K562 (cell line): Measurements from ENCODE around the gene TRIM25. TPM values are rescaled to one million over a fixed set of nuclear protein-coding genes. Genes with fewer than 3 reads are reported as not detected.

Experiments used
- BRD4 ChIP-seq: fragments of 200-600 bp; sonication (generic); IDR thresholded peaks from 2 replicates; pipeline ENCODE4 v1.6.1; 2017; ENCODE audit warnings: inconsistent platforms
- CC2D1A ChIP-seq: fragments of 450-650 bp; IDR thresholded peaks from 2 replicates; pipeline ENCODE4 v1.6.1; 2017; ENCODE audit warnings: mild to moderate bottlenecking
- CEBPB ChIP-seq: fragments of 450-650 bp; IDR thresholded peaks from 2 replicates; pipeline ENCODE4 v1.6.1; 2016; ENCODE audit warnings: missing genetic modification characterization, missing compliant biosample characterization
- HDAC3 ChIP-seq: fragments of 450-650 bp; IDR thresholded peaks from 2 replicates; pipeline ENCODE4 v1.6.1; 2018; ENCODE audit warnings: borderline replicate concordance, mild to moderate bottlenecking, moderate library complexity; ENCODE audit not compliant: partially characterized antibody
- HNRNPLL ChIP-seq: fragments of 200-400 bp; formaldehyde crosslinking; IDR thresholded peaks from 2 replicates; pipeline ENCODE4 v1.6.1; 2017; ENCODE audit warnings: low read length, low read depth, mild to moderate bottlenecking; ENCODE audit not compliant: poor library complexity, severe bottlenecking
- HOXB6 ChIP-seq: fragments of 250-450 bp; sonication (Bioruptor Pico); IDR thresholded peaks from 2 replicates; pipeline ENCODE4 v1.5.1; 2022; ENCODE audit warnings: mild to moderate bottlenecking, borderline replicate concordance
- SMARCA4 ChIP-seq: fragments of 450-650 bp; IDR thresholded peaks from 2 replicates; pipeline ENCODE4 v1.6.1; 2016
- SPI1 ChIP-seq: IDR thresholded peaks from 2 replicates; pipeline ENCODE4 v1.6.1; 2011; ENCODE audit warnings: low read depth, low read length, control low read depth, borderline replicate concordance
- STAG1 ChIP-seq: sonication (generic); formaldehyde crosslinking; IDR thresholded peaks from 2 replicates; pipeline ENCODE4 v1.5.0; 2020; ENCODE audit warnings: missing genetic modification reagents, borderline replicate concordance
- ZKSCAN3 ChIP-seq: fragments of 250-450 bp; sonication (Bioruptor Pico); IDR thresholded peaks from 2 replicates; pipeline ENCODE4 v1.4.0; 2020
- polyA plus RNA-seq, 8 experiments: library from polyadenylated mRNA; depleted of rRNA in 4 of 8; stranded (reverse) in 5 of 8; unstranded in 3 of 8; fragments of >200 nt; fragmentation: Nextera tagmentation in 2 of 8; fragmentation: Illumina TruSeq in 1 of 8; extraction: Ambion mirVana in 2 of 8; extraction: Trizol in 1 of 8; gene quantifications; 2 replicates each; pipeline versions ENCODE4 v1.2.1 to v1.2.3, GENCODE V29; 2011 to 2014; ENCODE audit warnings: inconsistent platforms in 1 of 8, missing spikeins in 1 of 8
- total RNA-seq, 7 experiments: library from RNA; depleted of rRNA in 6 of 7; stranded (reverse); fragments of >200 nt in 6 of 7; fragmentation: Illumina TruSeq in 2 of 7; extraction: Trizol in 2 of 7; gene quantifications; 2 replicates each; pipeline versions ENCODE4 v1.2.1 to v1.2.3, GENCODE V29; 2011 to 2021; ENCODE audit warnings: low replicate concordance in 1 of 7
- TF ChIP-seq, protein P1 (sequence below): fragments of 450-650 bp; formaldehyde crosslinking; IDR thresholded peaks from 2 replicates; pipeline ENCODE4 v1.4.0; 2020; ENCODE audit warnings: mild to moderate bottlenecking, moderate library complexity
- TF ChIP-seq, protein P2 (sequence below): fragments of 200-400 bp; formaldehyde crosslinking; IDR thresholded peaks from 2 replicates; pipeline ENCODE4 v1.6.1; 2017; ENCODE audit warnings: mild to moderate bottlenecking, low read depth, low read length, moderate library complexity
- TF ChIP-seq, protein P3 (sequence below): sonication (generic); formaldehyde crosslinking; IDR thresholded peaks from 2 replicates; pipeline ENCODE4 v1.8.1; 2023; ENCODE audit warnings: mild to moderate bottlenecking, missing genetic modification reagents
- TF ChIP-seq, protein P4 (sequence below): fragments of 450-650 bp; IDR thresholded peaks from 2 replicates; pipeline ENCODE4 v1.6.1; 2018; ENCODE audit not compliant: partially characterized antibody
- TF ChIP-seq, protein P5 (sequence below): fragments of 450-650 bp; formaldehyde crosslinking; IDR thresholded peaks from 2 replicates; pipeline ENCODE4 v1.4.0; 2020; ENCODE audit warnings: mild to moderate bottlenecking, moderate library complexity

TRIM25 gene
- total and polyA plus RNA-seq, 9 of the 15 experiments (the other 6 are each of a cell fraction or from before 2014, with no cell fraction given), result 5.9 to 49.5 (median 24.5) TPM

DNA sequence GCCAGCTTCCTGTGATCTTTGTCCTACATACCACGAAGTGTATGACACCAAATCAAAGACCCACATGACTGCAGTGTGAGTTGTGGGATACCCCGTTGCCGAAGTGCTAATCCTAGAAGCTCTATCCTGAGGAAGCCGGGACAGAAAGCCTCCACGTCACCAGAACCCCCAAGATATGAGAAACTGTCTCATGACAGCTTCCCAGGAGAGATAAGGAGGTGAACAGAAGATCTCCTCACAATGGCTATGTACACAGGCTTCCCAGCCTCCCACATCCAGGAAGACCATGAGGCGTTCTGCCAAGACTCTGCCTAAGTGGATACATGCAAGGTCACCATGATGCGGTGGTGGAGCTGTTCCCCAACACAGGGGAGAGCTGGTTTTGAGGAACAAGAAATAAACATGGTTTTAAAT, 37.1 kb downstream of the TRIM25 start (continued):
- TF ChIP-seq, protein P1, sequence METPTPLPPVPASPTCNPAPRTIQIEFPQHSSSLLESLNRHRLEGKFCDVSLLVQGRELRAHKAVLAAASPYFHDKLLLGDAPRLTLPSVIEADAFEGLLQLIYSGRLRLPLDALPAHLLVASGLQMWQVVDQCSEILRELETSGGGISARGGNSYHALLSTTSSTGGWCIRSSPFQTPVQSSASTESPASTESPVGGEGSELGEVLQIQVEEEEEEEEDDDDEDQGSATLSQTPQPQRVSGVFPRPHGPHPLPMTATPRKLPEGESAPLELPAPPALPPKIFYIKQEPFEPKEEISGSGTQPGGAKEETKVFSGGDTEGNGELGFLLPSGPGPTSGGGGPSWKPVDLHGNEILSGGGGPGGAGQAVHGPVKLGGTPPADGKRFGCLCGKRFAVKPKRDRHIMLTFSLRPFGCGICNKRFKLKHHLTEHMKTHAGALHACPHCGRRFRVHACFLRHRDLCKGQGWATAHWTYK (CRISPR knock-in tag), result no peak
- TF ChIP-seq, protein P2, sequence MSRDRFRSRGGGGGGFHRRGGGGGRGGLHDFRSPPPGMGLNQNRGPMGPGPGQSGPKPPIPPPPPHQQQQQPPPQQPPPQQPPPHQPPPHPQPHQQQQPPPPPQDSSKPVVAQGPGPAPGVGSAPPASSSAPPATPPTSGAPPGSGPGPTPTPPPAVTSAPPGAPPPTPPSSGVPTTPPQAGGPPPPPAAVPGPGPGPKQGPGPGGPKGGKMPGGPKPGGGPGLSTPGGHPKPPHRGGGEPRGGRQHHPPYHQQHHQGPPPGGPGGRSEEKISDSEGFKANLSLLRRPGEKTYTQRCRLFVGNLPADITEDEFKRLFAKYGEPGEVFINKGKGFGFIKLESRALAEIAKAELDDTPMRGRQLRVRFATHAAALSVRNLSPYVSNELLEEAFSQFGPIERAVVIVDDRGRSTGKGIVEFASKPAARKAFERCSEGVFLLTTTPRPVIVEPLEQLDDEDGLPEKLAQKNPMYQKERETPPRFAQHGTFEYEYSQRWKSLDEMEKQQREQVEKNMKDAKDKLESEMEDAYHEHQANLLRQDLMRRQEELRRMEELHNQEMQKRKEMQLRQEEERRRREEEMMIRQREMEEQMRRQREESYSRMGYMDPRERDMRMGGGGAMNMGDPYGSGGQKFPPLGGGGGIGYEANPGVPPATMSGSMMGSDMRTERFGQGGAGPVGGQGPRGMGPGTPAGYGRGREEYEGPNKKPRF, result no peak
- TF ChIP-seq BRD4 (no peak), HOXB6 (CRISPR knock-in tag) (no peak), SPI1 (no peak), CEBPB (tag) (no peak), HDAC3 (no peak), HNRNPLL (no peak), CC2D1A (no peak), STAG1 (CRISPR knock-in tag) (no peak), ZKSCAN3 (CRISPR knock-in tag) (no peak), SMARCA4 (peak; percentile 63; the same call in 1 of the 2 replicates)
- TF ChIP-seq, protein P3, sequence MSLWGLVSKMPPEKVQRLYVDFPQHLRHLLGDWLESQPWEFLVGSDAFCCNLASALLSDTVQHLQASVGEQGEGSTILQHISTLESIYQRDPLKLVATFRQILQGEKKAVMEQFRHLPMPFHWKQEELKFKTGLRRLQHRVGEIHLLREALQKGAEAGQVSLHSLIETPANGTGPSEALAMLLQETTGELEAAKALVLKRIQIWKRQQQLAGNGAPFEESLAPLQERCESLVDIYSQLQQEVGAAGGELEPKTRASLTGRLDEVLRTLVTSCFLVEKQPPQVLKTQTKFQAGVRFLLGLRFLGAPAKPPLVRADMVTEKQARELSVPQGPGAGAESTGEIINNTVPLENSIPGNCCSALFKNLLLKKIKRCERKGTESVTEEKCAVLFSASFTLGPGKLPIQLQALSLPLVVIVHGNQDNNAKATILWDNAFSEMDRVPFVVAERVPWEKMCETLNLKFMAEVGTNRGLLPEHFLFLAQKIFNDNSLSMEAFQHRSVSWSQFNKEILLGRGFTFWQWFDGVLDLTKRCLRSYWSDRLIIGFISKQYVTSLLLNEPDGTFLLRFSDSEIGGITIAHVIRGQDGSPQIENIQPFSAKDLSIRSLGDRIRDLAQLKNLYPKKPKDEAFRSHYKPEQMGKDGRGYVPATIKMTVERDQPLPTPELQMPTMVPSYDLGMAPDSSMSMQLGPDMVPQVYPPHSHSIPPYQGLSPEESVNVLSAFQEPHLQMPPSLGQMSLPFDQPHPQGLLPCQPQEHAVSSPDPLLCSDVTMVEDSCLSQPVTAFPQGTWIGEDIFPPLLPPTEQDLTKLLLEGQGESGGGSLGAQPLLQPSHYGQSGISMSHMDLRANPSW (CRISPR knock-in tag), result no peak
- TF ChIP-seq, protein P4, sequence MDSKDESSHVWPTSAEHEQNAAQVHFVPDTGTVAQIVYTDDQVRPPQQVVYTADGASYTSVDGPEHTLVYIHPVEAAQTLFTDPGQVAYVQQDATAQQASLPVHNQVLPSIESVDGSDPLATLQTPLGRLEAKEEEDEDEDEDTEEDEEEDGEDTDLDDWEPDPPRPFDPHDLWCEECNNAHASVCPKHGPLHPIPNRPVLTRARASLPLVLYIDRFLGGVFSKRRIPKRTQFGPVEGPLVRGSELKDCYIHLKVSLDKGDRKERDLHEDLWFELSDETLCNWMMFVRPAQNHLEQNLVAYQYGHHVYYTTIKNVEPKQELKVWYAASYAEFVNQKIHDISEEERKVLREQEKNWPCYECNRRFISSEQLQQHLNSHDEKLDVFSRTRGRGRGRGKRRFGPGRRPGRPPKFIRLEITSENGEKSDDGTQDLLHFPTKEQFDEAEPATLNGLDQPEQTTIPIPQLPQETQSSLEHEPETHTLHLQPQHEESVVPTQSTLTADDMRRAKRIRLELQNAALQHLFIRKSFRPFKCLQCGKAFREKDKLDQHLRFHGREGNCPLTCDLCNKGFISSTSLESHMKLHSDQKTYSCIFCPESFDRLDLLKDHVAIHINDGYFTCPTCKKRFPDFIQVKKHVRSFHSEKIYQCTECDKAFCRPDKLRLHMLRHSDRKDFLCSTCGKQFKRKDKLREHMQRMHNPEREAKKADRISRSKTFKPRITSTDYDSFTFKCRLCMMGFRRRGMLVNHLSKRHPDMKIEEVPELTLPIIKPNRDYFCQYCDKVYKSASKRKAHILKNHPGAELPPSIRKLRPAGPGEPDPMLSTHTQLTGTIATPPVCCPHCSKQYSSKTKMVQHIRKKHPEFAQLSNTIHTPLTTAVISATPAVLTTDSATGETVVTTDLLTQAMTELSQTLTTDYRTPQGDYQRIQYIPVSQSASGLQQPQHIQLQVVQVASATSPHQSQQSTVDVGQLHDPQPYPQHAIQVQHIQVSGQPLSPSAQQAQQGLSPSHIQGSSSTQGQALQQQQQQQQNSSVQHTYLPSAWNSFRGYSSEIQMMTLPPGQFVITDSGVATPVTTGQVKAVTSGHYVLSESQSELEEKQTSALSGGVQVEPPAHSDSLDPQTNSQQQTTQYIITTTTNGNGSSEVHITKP, result no peak
- TF ChIP-seq, protein P5, sequence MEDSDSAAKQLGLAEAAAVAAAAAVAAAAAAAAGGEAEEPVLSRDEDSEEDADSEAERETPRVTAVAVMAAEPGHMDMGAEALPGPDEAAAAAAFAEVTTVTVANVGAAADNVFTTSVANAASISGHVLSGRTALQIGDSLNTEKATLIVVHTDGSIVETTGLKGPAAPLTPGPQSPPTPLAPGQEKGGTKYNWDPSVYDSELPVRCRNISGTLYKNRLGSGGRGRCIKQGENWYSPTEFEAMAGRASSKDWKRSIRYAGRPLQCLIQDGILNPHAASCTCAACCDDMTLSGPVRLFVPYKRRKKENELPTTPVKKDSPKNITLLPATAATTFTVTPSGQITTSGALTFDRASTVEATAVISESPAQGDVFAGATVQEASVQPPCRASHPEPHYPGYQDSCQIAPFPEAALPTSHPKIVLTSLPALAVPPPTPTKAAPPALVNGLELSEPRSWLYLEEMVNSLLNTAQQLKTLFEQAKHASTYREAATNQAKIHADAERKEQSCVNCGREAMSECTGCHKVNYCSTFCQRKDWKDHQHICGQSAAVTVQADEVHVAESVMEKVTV, result peak; percentile 48; the same call in 1 of the 2 replicates
